Endothelial cell of umbilical vein (primary cell): Measurements from ENCODE around the gene GABBR2.

ENCODE experiments used
- JUN ChIP-seq: IDR thresholded peaks from 2 replicates; pipeline ENCODE4 v1.6.1; 2011; ENCODE audit warnings: borderline replicate concordance, low read depth; ENCODE audit not compliant: insufficient read length, insufficient read depth
- POLR2A ChIP-seq: IDR thresholded peaks from 2 replicates; pipeline ENCODE4 v1.6.1; 2012; ENCODE audit warnings: low read depth, mild to moderate bottlenecking, control low read depth, low read length

DNA sequence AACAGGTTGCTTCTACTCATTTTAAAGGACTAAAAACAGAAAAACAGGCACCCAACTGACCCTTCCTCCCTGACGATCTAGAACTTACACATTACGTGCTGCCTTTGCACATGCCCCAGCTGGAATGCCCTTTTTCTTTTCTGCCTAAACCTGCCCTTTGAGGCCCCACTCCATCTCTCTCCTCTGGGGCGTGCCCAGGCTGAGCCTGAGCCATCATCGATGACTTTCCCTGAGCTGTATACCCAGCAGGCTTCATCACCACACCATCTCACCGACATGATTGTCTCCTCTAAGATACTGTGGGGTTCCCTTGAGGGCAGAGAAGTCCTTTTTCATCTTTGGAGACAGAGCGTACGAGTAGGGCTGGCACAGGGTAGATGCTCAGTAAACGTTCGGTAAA, 24.1 kb upstream of the GABBR2 start:
- TF ChIP-seq POLR2A = no peak
- no peak for TF ChIP-seq JUN
